SU-DHL-6 (cell line): ENCODE results near the gene ATP2B2.

Experiments used
- H2AFZ ChIP-seq: fragments of 200-600 bp; sonication (generic); 2 replicates; pipeline ENCODE4 v1.6.1; 2014; ENCODE audit warnings: low read depth, mild to moderate bottlenecking, moderate library complexity, mixed read lengths, antibody characterized with exemption, low read length; ENCODE audit not compliant: severe bottlenecking
- H3F3A ChIP-seq: fragments of 200-600 bp; shearing (Covaris generic); 2 replicates; pipeline ENCODE4 v1.6.0; 2016; ENCODE audit warnings: antibody characterized with exemption, mild to moderate bottlenecking; ENCODE audit not compliant: insufficient read depth
- H3K27ac ChIP-seq: fragments of 200-600 bp; sonication (generic); 2 replicates; pipeline ENCODE4 v1.5.1; 2016; ENCODE audit warnings: low read depth, mild to moderate bottlenecking, low read length, moderate library complexity, mixed read lengths
- H3K27me3 ChIP-seq: fragments of 200-600 bp; sonication (generic), shearing (Covaris generic); 2 replicates; pipeline ENCODE4 v1.6.0; 2014; ENCODE audit warnings: mild to moderate bottlenecking, low read length
- H3K36me3 ChIP-seq: fragments of 200-600 bp; sonication (generic); 2 replicates; pipeline ENCODE4 v1.6.1; 2014; ENCODE audit warnings: mild to moderate bottlenecking, low read length, mixed read lengths
- H3K4me2 ChIP-seq: fragments of 300-600, 200-600 bp; shearing (Covaris generic), sonication (generic); 2 replicates; pipeline ENCODE4 v1.6.0; 2014; ENCODE audit warnings: low read length, low read depth, mild to moderate bottlenecking; ENCODE audit not compliant: poor library complexity, severe bottlenecking
- H3K4me3 ChIP-seq: fragments of 200-600 bp; sonication (generic); 2 replicates; pipeline ENCODE4 v1.5.1; 2014; ENCODE audit warnings: antibody characterized with exemption, low read length, mild to moderate bottlenecking, mixed read lengths; ENCODE audit not compliant: insufficient read depth, poor library complexity, severe bottlenecking
- H3K79me2 ChIP-seq: fragments of 200-600 bp; sonication (generic); 2 replicates; pipeline ENCODE4 v1.6.1; 2014; ENCODE audit warnings: mild to moderate bottlenecking, low read length, moderate library complexity; ENCODE audit not compliant: insufficient read depth
- H3K9ac ChIP-seq: fragments of 200-600 bp; sonication (generic); 2 replicates; pipeline ENCODE4 v1.7.0; 2014; ENCODE audit warnings: mild to moderate bottlenecking, low read length
- H3K9me2 ChIP-seq: fragments of 200-600 bp; sonication (generic); replicated peaks from 2 replicates; pipeline ENCODE4 v1.6.1; 2014; ENCODE audit warnings: low read length; ENCODE audit not compliant: insufficient read depth
- H3K9me3 ChIP-seq: fragments of 200-600 bp; sonication (generic); 2 replicates; pipeline ENCODE4 v1.6.1; 2014; ENCODE audit warnings: low read length, mixed read lengths; ENCODE audit not compliant: insufficient read depth
- H4K20me1 ChIP-seq: fragments of 200-600 bp; sonication (generic); 2 replicates; pipeline ENCODE4 v1.6.1; 2014; ENCODE audit warnings: low read depth, mild to moderate bottlenecking, antibody characterized with exemption, low read length, moderate library complexity, mixed read lengths
- EZH2phosphoT487 ChIP-seq: fragments of 200-600 bp; sonication (generic), shearing (Covaris generic); conservative IDR thresholded peaks from 2 replicates; pipeline ENCODE4 v1.6.1; 2018; ENCODE audit warnings: mild to moderate bottlenecking, antibody characterized with exemption, low read length, moderate library complexity, mixed read lengths
- TF ChIP-seq, protein P1 (sequence below): fragments of 200-600 bp; sonication (generic); IDR thresholded peaks from one replicate; pipeline ENCODE4 v1.5.1; 2017; ENCODE audit warnings: antibody characterized with exemption, mild to moderate bottlenecking, low read length, moderate library complexity; ENCODE audit not compliant: insufficient read depth, poor library complexity, severe bottlenecking

Gene ATP2B2

DNA sequence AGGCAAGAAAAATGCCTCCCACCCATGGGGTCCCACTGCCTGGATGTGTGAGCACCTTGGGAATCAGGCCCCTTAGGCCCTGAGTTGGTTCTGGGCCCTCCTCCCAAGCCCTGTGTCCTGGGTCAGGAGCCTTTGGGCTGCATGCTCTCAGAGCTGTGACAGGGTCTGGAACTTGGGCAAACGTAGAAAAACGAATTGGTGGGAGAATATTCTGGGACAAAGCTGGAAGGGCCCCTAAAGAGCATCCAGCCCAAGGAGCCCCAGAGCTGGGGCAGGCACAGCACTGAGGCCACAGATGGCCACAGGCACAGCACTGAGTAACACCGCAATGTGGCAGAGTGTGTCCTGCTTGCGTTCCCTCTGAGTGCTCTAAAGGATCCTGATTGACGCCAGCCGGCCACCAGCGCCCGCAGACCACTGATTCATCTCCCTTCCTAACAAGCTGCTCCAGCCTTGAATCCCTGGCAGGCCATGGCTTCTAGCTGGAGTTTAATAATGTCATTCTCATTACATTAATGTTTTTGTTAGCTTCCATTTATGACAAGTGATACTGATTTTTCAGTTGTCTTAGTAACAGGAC, 165.9 kb downstream of the ATP2B2 start:
- Histone ChIP-seq H3K79me2 (no peaks in the 10 kb centered on the region), H4K20me1 (no peaks in the 10 kb centered on the region), H3K9ac (no peak overlapping the region), H3K4me3 (no peak overlapping the region), H2AFZ (no peak overlapping the region), H3K9me2 (no peaks in the 10 kb centered on the region), H3K4me2 (no peak overlapping the region), H3K36me3 (no peaks in the 10 kb centered on the region), H3K27ac (no peak overlapping the region), H3K27me3 (no peaks in the 10 kb centered on the region), H3K9me3 (no peaks in the 10 kb centered on the region), H3F3A (no peaks in the 10 kb centered on the region)
- no peak for TF ChIP-seq EZH2phosphoT487
- TF ChIP-seq, protein P1, sequence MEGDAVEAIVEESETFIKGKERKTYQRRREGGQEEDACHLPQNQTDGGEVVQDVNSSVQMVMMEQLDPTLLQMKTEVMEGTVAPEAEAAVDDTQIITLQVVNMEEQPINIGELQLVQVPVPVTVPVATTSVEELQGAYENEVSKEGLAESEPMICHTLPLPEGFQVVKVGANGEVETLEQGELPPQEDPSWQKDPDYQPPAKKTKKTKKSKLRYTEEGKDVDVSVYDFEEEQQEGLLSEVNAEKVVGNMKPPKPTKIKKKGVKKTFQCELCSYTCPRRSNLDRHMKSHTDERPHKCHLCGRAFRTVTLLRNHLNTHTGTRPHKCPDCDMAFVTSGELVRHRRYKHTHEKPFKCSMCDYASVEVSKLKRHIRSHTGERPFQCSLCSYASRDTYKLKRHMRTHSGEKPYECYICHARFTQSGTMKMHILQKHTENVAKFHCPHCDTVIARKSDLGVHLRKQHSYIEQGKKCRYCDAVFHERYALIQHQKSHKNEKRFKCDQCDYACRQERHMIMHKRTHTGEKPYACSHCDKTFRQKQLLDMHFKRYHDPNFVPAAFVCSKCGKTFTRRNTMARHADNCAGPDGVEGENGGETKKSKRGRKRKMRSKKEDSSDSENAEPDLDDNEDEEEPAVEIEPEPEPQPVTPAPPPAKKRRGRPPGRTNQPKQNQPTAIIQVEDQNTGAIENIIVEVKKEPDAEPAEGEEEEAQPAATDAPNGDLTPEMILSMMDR: no peak

DNA sequence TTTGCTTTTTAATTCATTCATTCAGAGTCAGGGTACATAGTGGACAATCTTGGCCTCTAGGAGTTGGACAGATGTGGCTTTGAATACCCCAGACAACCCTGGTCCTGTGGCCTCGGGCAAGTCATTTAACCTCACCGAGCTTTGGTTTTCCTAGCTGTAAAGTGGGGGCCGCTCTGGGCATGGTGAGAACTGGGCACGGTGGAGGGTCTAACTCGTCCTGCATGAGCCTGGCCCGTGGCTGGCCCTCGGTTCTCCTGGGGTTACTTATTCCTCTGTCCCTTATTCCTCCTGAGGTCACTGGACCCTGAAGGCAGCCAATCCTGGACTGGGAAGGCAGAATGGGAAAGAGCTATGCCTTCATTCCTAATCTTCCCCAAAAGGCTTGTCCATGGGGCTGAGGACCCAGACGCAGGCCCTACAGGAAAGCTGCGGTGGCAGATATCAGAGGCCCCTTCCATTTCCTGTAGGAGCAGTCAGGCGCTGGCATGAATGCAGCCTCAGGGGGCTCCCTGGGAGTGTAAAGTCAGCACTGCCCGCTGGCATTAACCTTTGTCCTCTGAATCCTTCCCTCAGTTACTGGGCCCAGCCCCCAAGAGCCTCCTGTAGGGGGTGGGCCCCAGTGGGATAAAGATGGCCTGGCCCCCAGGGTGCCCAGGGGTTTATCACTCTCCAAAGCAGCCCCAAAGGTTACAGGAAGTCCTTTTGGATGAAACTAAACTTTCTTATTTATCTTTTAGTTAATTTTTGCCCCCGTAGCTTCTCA, 166.6 kb downstream of the ATP2B2 start:
- Histone ChIP-seq H3F3A (no peaks in the 10 kb centered on the region), H3K79me2 (no peaks in the 10 kb centered on the region), H3K9me2 (no peaks in the 10 kb centered on the region), H3K36me3 (no peaks in the 10 kb centered on the region), H4K20me1 (no peaks in the 10 kb centered on the region), H3K27me3 (no peaks in the 10 kb centered on the region), H3K4me2 (no peak overlapping the region), H3K27ac (no peak overlapping the region), H3K9me3 (no peaks in the 10 kb centered on the region), H3K9ac (no peak overlapping the region), H3K4me3 (no peak overlapping the region), H2AFZ (no peak overlapping the region)
- TF ChIP-seq EZH2phosphoT487: no peak
- TF ChIP-seq, protein P1: no peak

DNA sequence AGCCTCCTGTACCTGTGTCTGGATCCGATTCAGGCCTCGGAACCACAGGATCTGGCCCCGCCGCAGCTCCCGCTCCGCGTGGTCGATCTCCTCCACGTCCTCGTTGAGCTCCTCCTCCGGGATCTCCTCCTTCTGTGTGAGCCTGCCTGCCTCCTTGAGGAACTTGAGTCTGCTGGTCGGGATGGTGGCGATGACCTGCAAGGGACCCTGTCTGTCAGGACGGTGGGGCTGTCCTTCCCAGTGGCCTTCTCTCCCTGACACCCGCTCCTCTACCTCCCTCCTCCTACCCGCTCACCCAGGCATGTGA, 167.3 kb downstream of the ATP2B2 start:
- Histone ChIP-seq H3K4me3 (no peak overlapping the region), H3K9me3 (no peaks in the 10 kb centered on the region), H2AFZ (no peak overlapping the region), H3K36me3 (no peaks in the 10 kb centered on the region), H3K79me2 (no peaks in the 10 kb centered on the region), H3K9ac (no peak overlapping the region), H4K20me1 (no peaks in the 10 kb centered on the region), H3F3A (no peaks in the 10 kb centered on the region), H3K27ac (no peak overlapping the region), H3K9me2 (no peaks in the 10 kb centered on the region), H3K4me2 (no peak overlapping the region), H3K27me3 (no peaks in the 10 kb centered on the region)
- TF ChIP-seq, protein P1: no peak
- no peak for TF ChIP-seq EZH2phosphoT487
